ENCODE results near the gene DGCR2.

DNA sequence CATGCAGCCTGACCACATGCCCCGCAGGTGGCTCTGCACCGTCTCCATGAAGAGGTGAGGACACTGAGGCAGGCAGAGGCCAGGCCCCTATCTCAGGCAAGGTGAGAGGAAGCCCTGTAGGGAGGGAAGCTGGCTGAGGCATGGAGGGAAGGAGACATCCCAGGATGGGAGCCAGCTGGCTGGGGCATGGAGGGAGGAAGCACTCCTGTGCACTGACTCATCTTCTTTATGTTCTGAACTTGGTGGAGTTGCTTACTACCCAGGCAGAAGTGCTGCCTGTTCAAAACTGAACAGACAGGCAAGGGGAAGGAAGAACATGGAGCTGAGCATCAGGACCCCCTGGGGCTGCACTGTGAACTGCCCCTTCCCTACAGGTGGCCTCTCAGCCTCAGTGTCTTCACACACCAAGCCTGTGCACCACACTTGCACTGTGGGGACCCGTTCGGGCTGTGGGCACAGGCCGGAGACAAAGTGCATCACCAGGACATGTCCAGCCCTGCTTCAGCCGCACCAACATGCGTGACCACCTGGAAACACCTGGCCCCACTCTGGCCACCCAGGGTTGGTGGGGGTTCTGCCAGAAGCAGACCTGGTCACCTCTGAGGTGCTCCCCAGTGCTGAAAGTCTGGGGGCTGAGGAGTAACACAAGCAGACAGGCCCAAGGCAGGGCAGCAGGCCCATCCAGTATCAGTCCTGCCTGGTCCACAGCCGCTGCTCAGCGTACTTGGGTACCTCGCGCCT, 55.5 kb downstream of the DGCR2 start:
- TF ChIP-seq, protein P1, sequence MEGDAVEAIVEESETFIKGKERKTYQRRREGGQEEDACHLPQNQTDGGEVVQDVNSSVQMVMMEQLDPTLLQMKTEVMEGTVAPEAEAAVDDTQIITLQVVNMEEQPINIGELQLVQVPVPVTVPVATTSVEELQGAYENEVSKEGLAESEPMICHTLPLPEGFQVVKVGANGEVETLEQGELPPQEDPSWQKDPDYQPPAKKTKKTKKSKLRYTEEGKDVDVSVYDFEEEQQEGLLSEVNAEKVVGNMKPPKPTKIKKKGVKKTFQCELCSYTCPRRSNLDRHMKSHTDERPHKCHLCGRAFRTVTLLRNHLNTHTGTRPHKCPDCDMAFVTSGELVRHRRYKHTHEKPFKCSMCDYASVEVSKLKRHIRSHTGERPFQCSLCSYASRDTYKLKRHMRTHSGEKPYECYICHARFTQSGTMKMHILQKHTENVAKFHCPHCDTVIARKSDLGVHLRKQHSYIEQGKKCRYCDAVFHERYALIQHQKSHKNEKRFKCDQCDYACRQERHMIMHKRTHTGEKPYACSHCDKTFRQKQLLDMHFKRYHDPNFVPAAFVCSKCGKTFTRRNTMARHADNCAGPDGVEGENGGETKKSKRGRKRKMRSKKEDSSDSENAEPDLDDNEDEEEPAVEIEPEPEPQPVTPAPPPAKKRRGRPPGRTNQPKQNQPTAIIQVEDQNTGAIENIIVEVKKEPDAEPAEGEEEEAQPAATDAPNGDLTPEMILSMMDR (IDR thresholded peaks at IDR 0.05): no peak
- TF ChIP-seq POLR2A (IDR thresholded peaks at IDR 0.05): no peak

Data from heart left ventricle (tissue), 13 donors.